ENCODE measurements around the gene B3GAT3.

DNA sequence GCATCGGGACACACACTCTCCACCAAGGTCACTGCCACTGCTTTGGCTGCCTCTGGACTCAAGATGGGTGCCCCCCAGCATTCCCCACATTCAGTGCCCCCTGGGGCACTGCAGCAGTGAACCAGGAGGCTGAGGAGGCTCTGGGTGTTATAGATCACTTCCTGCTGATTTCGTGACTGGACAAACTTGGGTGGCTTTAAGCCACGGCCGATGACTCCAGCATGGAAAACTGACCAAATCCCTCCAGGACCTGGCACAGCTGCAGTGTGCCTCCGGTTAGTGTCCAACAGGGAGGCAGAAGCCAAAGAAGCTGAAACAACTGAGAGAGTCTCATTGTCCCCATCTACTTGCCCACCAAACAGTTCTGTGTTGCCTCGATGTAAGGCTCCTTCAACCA lies 25.8 kb upstream of the B3GAT3 start:
- TF ChIP-seq, protein P1, sequence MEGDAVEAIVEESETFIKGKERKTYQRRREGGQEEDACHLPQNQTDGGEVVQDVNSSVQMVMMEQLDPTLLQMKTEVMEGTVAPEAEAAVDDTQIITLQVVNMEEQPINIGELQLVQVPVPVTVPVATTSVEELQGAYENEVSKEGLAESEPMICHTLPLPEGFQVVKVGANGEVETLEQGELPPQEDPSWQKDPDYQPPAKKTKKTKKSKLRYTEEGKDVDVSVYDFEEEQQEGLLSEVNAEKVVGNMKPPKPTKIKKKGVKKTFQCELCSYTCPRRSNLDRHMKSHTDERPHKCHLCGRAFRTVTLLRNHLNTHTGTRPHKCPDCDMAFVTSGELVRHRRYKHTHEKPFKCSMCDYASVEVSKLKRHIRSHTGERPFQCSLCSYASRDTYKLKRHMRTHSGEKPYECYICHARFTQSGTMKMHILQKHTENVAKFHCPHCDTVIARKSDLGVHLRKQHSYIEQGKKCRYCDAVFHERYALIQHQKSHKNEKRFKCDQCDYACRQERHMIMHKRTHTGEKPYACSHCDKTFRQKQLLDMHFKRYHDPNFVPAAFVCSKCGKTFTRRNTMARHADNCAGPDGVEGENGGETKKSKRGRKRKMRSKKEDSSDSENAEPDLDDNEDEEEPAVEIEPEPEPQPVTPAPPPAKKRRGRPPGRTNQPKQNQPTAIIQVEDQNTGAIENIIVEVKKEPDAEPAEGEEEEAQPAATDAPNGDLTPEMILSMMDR (IDR thresholded peaks at IDR 0.05), result no peak
- TF ChIP-seq POLR2A (IDR thresholded peaks at IDR 0.05), result no peak
